HPDE6-E6E7 (cell line): ENCODE data around the gene SRGAP1.

Experiments used
- DNase-seq: peaks from one replicate; pipeline ENCODE4 v3.0.0; 2011; ENCODE audit warnings: missing footprints; ENCODE audit errors: extremely low spot score

The SRGAP1 gene

GRCh38 chr12:63966606-63966975 lies 122.1 kb downstream of the SRGAP1 start:
- no peak for DNase-seq

- no peak for DNase-seq
Measured at GRCh38 chr12:63967358-63968145, 123.1 kb downstream of the SRGAP1 start.

GRCh38 chr12:63968673-63969072 lies 124.2 kb downstream of the SRGAP1 start:
- no peak for DNase-seq

GRCh38 chr12:63976902-63977395 lies 132.4 kb downstream of the SRGAP1 start:
- DNase-seq = no peak

- DNase-seq = no peak
Measured at GRCh38 chr12:63977441-63977840, 132.9 kb downstream of the SRGAP1 start.

GRCh38 chr12:63978519-63978918 lies 134.0 kb downstream of the SRGAP1 start:
- DNase-seq = peak; percentile 41

GRCh38 chr12:63980211-63980610 lies 135.7 kb downstream of the SRGAP1 start:
- DNase-seq = no peak

- DNase-seq = no peak
Measured at GRCh38 chr12:63981343-63981742, 136.8 kb downstream of the SRGAP1 start.

GRCh38 chr12:63982604-63983295 lies 138.2 kb downstream of the SRGAP1 start:
- DNase-seq = no peak

- DNase-seq = no peak
Measured at GRCh38 chr12:63985456-63985855, 141.0 kb downstream of the SRGAP1 start.

GRCh38 chr12:63985945-63986344 lies 141.4 kb downstream of the SRGAP1 start:
- no peak for DNase-seq

GRCh38 chr12:63989301-63989845 lies 144.9 kb downstream of the SRGAP1 start:
- DNase-seq = no peak

- no peak for DNase-seq
Measured at GRCh38 chr12:63990828-63991547, 146.5 kb downstream of the SRGAP1 start.

GRCh38 chr12:63994704-63995103 lies 150.2 kb downstream of the SRGAP1 start:
- DNase-seq = no peak

- DNase-seq = no peak
Measured at GRCh38 chr12:63995512-63995911, 151.0 kb downstream of the SRGAP1 start.

GRCh38 chr12:63996556-63996955 lies 152.1 kb downstream of the SRGAP1 start:
- no peak for DNase-seq

GRCh38 chr12:63997198-63997597 lies 152.7 kb downstream of the SRGAP1 start:
- no peak for DNase-seq

- no peak for DNase-seq
Measured at GRCh38 chr12:63998584-63998983, 154.1 kb downstream of the SRGAP1 start.

- no peak for DNase-seq
Measured at GRCh38 chr12:63999853-64000252, 155.4 kb downstream of the SRGAP1 start.

GRCh38 chr12:64001439-64001838 lies 156.9 kb downstream of the SRGAP1 start:
- no peak for DNase-seq

- DNase-seq = no peak
Measured at GRCh38 chr12:64004641-64005040, 160.1 kb downstream of the SRGAP1 start.

GRCh38 chr12:64006211-64006825 lies 161.8 kb downstream of the SRGAP1 start:
- DNase-seq = no peak
